Hepatocyte (in vitro differentiated cells): Measurements from ENCODE around the gene PYDC1. TPM values are rescaled to one million over a fixed set of nuclear protein-coding genes. Genes with fewer than 3 reads are reported as not detected.

ENCODE experiments used
- DNase-seq: peaks from one replicate; pipeline ENCODE4 v3.0.0-alpha.2; 2016; ENCODE audit warnings: low spot score
- H2AFZ ChIP-seq: fragments of 200-600 bp; sonication (generic); 2 replicates; pipeline ENCODE4 v1.6.0; 2016; ENCODE audit warnings: antibody characterized with exemption, mild to moderate bottlenecking
- H3K27ac ChIP-seq: fragments of 200-600 bp; sonication (generic); 2 replicates; pipeline ENCODE4 v1.5.1; 2016; ENCODE audit warnings: mild to moderate bottlenecking
- H3K27me3 ChIP-seq: fragments of 200-600 bp; sonication (generic); 2 replicates; pipeline ENCODE4 v1.6.1; 2016
- H3K36me3 ChIP-seq: fragments of 200-600 bp; sonication (generic); replicated peaks from 2 replicates; pipeline ENCODE4 v1.5.1; 2016; ENCODE audit warnings: low read depth; ENCODE audit not compliant: insufficient read depth
- H3K4me1 ChIP-seq: fragments of 200-600 bp; sonication (generic); 2 replicates; pipeline ENCODE4 v1.5.1; 2016; ENCODE audit warnings: mild to moderate bottlenecking, moderate library complexity; ENCODE audit not compliant: insufficient read depth
- H3K4me2 ChIP-seq: fragments of 200-600 bp; sonication (generic); 2 replicates; pipeline ENCODE4 v1.6.0; 2016
- H3K4me3 ChIP-seq: fragments of 200-600 bp; sonication (generic); 2 replicates; pipeline ENCODE4 v1.5.1; 2016; ENCODE audit warnings: mild to moderate bottlenecking
- H3K79me2 ChIP-seq: fragments of 200-600 bp; sonication (generic); 2 replicates; pipeline ENCODE4 v1.6.0; 2017; ENCODE audit warnings: mild to moderate bottlenecking
- H3K9me2 ChIP-seq: fragments of 200-600 bp; sonication (generic); replicated peaks from 2 replicates; pipeline ENCODE4 v1.6.0; 2017; ENCODE audit warnings: mild to moderate bottlenecking; ENCODE audit not compliant: insufficient read depth
- H3K9me3 ChIP-seq: fragments of 200-600 bp; sonication (generic); 2 replicates; pipeline ENCODE4 v1.5.1; 2016; ENCODE audit warnings: low read depth, mild to moderate bottlenecking
- H4K20me1 ChIP-seq: fragments of 200-600 bp; sonication (generic); 2 replicates; pipeline ENCODE4 v1.6.0; 2016; ENCODE audit warnings: mild to moderate bottlenecking; ENCODE audit not compliant: insufficient read depth, poor library complexity, severe bottlenecking
- CTCF ChIP-seq: fragments of 200-600 bp; sonication (generic); IDR thresholded peaks from 2 replicates; pipeline ENCODE4 v1.5.1; 2016; ENCODE audit warnings: antibody characterized with exemption, mild to moderate bottlenecking; ENCODE audit not compliant: poor library complexity
- EZH2 ChIP-seq: fragments of 200-600 bp; sonication (generic); IDR thresholded peaks from 2 replicates; pipeline ENCODE4 v1.6.1; 2016; ENCODE audit warnings: antibody characterized with exemption, mild to moderate bottlenecking, borderline replicate concordance
- EZH2phosphoT487 ChIP-seq: fragments of 200-600 bp; sonication (generic); IDR thresholded peaks from one replicate; pipeline ENCODE4 v1.6.1; 2018; ENCODE audit warnings: antibody characterized with exemption, mild to moderate bottlenecking, low read depth, moderate library complexity; ENCODE audit not compliant: unreplicated experiment, severe bottlenecking
- WGBS: methylation state at CpG from one replicate; pipeline ENCODE4 v1.1.6; 2016; ENCODE audit warnings: low lambda C conversion rate; ENCODE audit errors: missing lambda C conversion rate; 5-methylcytosine and 5-hydroxymethylcytosine counted together
- polyA plus RNA-seq: library from polyadenylated mRNA; unstranded; fragments of >200 nt; fragmentation: Nextera tagmentation; extraction: Ambion mirVana; gene quantifications from 2 replicates; pipeline ENCODE4 v1.2.1, GENCODE V29; 2016
- total RNA-seq: library from RNA; depleted of rRNA; stranded (reverse); fragments of >200 nt; gene quantifications from 2 replicates; pipeline ENCODE4 v1.2.3, GENCODE V29; 2014

The PYDC1 gene
- total and polyA plus RNA-seq, 2 experiments from 2014 or later, result not detected

- H4K20me1 ChIP-seq, result no peaks in the 10 kb centered on the region
- H3K4me1 ChIP-seq, result peaks cover 27% of the 10 kb centered on the region
- no peaks in the 10 kb centered on the region for H3K79me2 ChIP-seq
- H3K27ac ChIP-seq, result no peak overlapping the region
- H3K9me2 ChIP-seq, result no peaks in the 10 kb centered on the region
- H2AFZ ChIP-seq, result no peak overlapping the region
- no peaks in the 10 kb centered on the region for H3K36me3 ChIP-seq
- no peak for TF ChIP-seq EZH2
- TF ChIP-seq CTCF, result no peak
- WGBS, result 94% methylated on average over 15 of the region's 15 CpGs
- H3K4me3 ChIP-seq, result no peak overlapping the region
- DNase-seq, result no peak
- peaks cover 51% of the 10 kb centered on the region for H3K27me3 ChIP-seq
- H3K4me2 ChIP-seq, result no peak overlapping the region
- no peaks in the 10 kb centered on the region for H3K9me3 ChIP-seq
Observed at GRCh38 chr16:31219154-31219741, 2.3 kb upstream of the PYDC1 start.

GRCh38 chr16:31217136-31217530 lies 198 bp upstream of the PYDC1 start:
- no peak overlapping the region for H3K4me2 ChIP-seq
- peaks cover 27% of the 10 kb centered on the region for H3K4me1 ChIP-seq
- no peaks in the 10 kb centered on the region for H3K9me3 ChIP-seq
- DNase-seq, result no peak
- WGBS, result 38% methylated on average over 4 of the region's 4 CpGs
- H3K9me2 ChIP-seq, result no peaks in the 10 kb centered on the region
- no peaks in the 10 kb centered on the region for H3K36me3 ChIP-seq
- peaks cover 65% of the 10 kb centered on the region for H3K27me3 ChIP-seq
- H4K20me1 ChIP-seq, result no peaks in the 10 kb centered on the region
- no peak overlapping the region for H2AFZ ChIP-seq
- no peak overlapping the region for H3K27ac ChIP-seq
- no peaks in the 10 kb centered on the region for H3K79me2 ChIP-seq
- H3K4me3 ChIP-seq, result no peak overlapping the region
- no peak for TF ChIP-seq EZH2phosphoT487
- no peak for TF ChIP-seq CTCF
- no peak for TF ChIP-seq EZH2

GRCh38 chr16:31215287-31216162 lies 1.4 kb downstream of the PYDC1 start:
- no peaks in the 10 kb centered on the region for H3K9me3 ChIP-seq
- H4K20me1 ChIP-seq, result no peaks in the 10 kb centered on the region
- WGBS, result 2% methylated on average over 38 of the region's 63 CpGs
- no peaks in the 10 kb centered on the region for H3K36me3 ChIP-seq
- H3K4me1 ChIP-seq, result peaks cover 27% of the 10 kb centered on the region
- peak; percentile 76 for DNase-seq
- H3K4me2 ChIP-seq, result peak overlapping the region; percentile 96
- no peak for TF ChIP-seq CTCF
- TF ChIP-seq EZH2, result peak; percentile 35
- no peak for TF ChIP-seq EZH2phosphoT487
- peak overlapping the region; percentile 58 for H2AFZ ChIP-seq
- no peaks in the 10 kb centered on the region for H3K79me2 ChIP-seq
- no peaks in the 10 kb centered on the region for H3K9me2 ChIP-seq
- peak overlapping the region; percentile 36 for H3K4me3 ChIP-seq
- H3K27ac ChIP-seq, result no peak overlapping the region
- peaks cover 64% of the 10 kb centered on the region for H3K27me3 ChIP-seq
